GM12864 (cell line): Measurements from ENCODE around the gene DECR2.
A peak's percentile ranks its signal among the peaks of the same experiment; 100 is the strongest.

ENCODE experiments used
- DNase-seq: peaks from one replicate; pipeline ENCODE4 v3.0.0-alpha.2; 2011; ENCODE audit warnings: low read depth
- H3K4me3 ChIP-seq: 2 replicates; pipeline ENCODE4 v1.5.1; 2011; ENCODE audit warnings: mild to moderate bottlenecking, low read depth, low read length, control low read depth
- CTCF ChIP-seq: IDR thresholded peaks from 2 replicates; pipeline ENCODE4 v1.5.1; 2011; ENCODE audit warnings: low read depth, mild to moderate bottlenecking, moderate library complexity, low read length, control low read depth, inconsistent platforms; ENCODE audit errors: missing control alignments

Gene DECR2

GRCh38 chr16:398561-399339 is 2.9 kb upstream of the DECR2 start:
- no peak for TF ChIP-seq CTCF
- H3K4me3 ChIP-seq = no peak overlapping the region
- DNase-seq = no peak

- H3K4me3 ChIP-seq = no peak overlapping the region
- no peak for DNase-seq
- TF ChIP-seq CTCF = no peak
These were observed 2.2 kb upstream of the DECR2 start for GRCh38 chr16:399340-400019.

GRCh38 chr16:400061-400591 is 1.6 kb upstream of the DECR2 start:
- H3K4me3 ChIP-seq = peak overlapping the region; percentile 71
- TF ChIP-seq CTCF = no peak

GRCh38 chr16:404971-405486 is 3.3 kb downstream of the DECR2 start:
- H3K4me3 ChIP-seq = no peak overlapping the region
- TF ChIP-seq CTCF = no peak
- no peak for DNase-seq

More at GRCh38 chr16:400061-400591, 1.6 kb upstream of the DECR2 start:
- no peak for DNase-seq

DNA sequence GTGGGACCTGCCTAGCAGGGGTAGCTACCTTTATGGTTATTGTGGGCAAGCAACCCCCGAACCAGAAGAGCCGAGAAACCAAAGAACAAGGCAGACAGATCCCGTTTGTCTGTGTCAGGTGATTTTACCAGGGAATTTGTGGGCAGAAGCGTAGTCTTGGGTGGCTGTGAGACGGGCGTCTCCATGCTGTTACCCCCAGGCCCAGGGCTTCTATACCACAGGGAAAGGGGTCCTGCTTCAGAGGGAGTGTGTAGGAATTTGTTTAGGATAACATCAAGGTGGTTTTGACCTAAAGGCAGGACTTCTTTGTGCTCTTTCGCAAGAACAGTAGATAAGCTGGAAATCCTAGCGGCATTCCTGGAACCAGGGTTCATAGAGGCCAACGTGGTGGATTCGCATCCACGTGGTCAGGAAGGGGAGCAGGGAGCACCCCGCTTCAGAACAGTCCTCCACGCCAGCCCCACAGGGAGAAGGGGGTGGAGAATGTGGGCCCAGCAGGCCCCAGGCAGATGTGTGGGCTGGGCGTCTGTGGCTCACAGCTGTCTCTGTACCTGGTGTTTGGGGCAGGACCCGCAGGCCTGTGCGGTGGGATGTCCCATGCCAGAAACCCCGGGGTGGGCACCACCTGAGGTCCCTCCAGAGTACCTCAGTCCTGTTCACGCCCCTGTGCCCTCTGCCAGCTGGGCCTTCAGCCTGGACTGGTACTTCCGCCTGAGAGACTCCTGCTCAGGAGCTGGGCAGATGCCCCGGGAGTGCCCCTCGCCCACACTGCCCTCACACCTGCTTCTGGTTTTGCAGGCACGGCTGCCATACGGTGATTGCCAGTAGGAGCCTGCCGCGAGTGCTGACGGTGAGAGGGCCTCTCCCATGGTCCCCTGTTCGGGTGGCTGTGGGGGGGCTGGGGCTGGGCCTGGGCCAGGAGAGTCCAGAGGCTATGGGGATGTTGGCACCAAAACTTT is 4.1 kb downstream of the DECR2 start:
- DNase-seq = no peak
- H3K4me3 ChIP-seq = no peak overlapping the region
- TF ChIP-seq CTCF = no peak

DNA sequence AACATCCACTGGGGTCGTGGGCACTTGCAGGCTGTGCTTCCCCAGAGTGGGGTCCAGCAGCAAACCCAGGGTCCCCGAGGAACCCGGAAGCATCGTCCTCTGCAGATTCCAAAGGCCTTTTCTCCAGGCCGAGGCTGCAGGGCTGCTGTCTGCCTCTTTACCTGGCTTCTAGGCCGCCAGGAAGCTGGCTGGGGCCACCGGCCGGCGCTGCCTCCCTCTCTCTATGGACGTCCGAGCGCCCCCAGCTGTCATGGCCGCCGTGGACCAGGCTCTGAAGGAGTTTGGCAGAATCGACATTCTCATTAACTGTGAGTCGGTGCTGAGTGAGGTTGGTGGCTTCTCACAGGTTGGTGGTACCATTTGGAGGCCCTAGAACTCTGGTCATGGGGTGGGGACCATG is 5.6 kb downstream of the DECR2 start:
- no peak for DNase-seq
- no peak overlapping the region for H3K4me3 ChIP-seq
- no peak for TF ChIP-seq CTCF
